DMS53 (cell line): ENCODE measurements around the gene KDM8.
"Not testable (repeated sequence)": the region's sequence is repeated elsewhere in the genome, so short reads cannot be mapped to it uniquely, and the experiment has no call there.

Experiments
- DNase-seq: peaks from one replicate; lab custom pipeline; 2025; lab: John Stamatoyannopoulos, UW

KDM8 gene

DNA sequence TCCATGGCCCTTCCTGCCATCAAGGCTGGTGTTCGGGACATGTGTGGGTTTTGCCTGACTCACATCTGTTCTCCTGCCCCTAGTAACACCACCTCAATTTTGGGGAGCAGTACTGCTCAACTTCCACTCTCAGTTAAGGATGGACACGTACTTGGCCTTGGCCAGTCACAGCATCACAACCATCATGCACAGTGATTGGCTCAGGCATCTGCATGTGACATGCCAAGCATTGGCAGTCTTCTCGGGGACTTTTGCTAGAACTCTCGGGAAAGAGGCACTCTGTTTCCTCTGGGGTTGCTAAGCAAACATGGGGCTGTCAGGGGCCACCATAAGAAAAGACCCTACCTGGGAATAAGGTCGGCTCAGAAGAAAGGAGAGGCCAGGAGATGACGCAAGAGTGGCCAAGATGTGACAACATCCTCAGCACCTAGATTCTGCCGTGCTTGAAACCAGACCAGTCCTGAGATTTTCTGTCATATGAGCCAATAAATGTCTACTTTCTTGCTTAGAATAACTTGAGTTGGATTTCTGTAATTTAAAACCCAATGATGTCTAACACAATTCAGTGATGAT, 11.9 kb upstream of the KDM8 start:
- DNase-seq: no peak

GRCh38 chr16:27193300-27193990, 9.9 kb upstream of the KDM8 start:
- DNase-seq: no peak

GRCh38 chr16:27195076-27195741, 8.1 kb upstream of the KDM8 start:
- DNase-seq: no peak

GRCh38 chr16:27195941-27196595, 7.3 kb upstream of the KDM8 start:
- DNase-seq: no peak

- DNase-seq: no peak
These were observed 6.3 kb upstream of the KDM8 start for GRCh38 chr16:27197004-27197403.

DNA sequence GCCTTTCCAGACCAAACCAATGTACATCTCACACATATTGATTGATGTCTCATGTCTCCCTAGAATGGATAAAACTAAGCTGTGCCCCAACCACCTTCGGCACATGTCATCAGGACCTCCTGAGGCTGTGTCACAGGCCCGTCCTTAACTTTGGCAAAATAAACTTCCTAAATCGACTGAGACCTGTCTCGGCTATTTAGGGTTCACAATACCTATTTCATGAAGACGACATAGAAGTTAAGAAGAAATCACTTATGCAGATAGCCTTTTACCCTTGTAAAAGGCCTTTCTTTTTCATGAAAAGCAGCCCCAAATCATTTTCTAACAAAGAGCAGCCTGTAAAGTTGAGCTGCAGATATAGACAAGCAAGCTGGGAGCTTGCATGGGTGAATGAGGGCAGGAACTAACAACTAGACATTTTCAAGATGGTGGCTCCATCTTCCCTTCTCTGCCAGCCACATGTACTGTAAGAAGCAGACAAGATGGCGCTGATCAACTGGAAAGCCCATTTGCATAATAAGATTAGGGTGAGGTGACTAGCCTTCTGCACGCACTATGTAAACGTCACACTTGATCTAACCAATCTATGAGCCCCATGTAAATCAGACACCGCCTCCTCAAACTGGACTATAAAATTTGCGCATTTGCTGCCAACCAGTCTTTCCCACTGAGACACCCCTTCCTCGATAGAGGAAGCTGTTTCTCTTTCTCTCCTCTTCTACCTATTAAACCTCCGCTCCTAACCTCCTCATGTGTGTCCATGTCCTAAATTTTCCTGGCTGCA, 4.7 kb upstream of the KDM8 start:
- DNase-seq: peak; percentile 15

DNA sequence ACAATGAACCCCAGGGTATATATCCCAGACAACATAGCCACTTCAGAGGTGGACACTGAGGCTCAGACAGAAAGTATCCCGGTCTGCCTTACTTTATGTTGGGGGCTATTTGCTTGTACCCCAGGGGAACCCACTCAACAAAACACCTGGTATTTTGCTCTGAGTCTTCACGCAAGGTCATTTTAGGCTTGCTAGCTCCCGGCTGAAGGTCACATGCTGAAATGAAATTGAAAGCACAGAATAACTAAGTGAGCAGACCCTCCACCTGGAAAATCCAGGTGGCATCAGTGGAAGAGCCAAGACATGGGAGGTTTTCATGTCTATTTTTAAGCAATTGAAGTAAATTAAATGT, 4.1 kb upstream of the KDM8 start:
- no peak for DNase-seq

DNA sequence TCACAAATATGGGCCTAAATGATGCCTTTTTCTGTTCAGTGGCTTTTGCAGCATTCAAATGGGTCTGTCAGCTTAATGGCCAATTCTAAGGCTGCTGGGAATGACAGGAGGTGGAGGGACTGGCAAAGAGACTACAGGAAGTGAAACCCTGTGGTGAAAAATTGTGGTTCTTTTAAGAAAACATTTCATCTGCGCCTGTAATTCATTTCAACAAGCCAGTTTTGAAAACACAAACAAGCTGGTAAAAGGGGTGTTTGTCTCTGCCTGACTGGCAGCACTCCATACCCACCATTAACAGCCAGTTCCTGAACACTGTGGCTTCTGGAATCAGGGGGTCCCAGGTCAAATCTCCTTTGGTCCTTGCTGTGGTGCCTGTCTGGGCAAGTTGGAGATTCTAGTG, 3.6 kb upstream of the KDM8 start:
- no peak for DNase-seq

DNA sequence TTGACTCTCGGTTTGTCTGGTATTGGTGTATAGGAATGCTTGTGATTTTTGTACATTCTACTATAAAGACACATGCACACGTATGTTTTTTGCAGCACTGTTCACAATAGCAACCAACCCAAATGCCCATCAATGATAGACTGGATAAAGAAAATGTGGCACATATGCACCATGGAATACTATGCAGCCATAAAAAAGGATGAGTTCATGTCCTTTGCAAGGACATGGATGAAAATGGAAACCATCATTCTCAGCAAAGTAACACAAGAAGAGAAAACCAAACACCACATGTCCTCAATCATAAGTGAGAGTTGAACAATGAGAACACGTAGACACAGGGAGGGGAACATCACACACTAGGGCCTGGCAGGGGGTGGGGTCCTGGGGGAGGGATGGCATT, 2.4 kb upstream of the KDM8 start:
- DNase-seq: not testable (repeated sequence)

DNA sequence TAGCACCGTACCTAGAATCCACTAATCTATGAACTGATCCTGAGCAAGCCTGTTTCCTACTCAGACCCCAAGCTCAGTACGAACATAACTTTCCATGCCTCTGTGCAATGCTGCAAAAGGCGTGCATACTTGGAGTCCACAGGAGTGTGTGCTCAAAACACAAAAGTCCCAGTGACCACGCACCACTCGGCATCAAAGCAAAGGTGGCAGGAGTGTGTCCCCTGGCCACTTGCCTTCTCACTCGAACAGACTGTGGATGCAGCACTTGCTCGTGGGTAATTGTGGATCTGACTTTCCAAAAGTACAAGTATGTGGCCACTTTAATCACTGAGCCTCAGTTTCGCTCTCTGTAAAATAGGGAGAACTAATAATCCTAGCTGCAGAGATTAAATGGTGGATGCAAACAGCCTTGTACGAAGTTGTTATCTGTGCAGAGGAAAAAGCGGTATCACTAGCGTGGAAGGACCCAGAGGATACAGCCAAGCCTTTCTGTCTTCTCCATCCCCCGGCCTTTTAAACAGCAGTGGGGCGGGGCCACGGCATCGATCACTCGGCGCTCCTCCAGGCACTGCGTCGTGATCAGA, 311 bp upstream of the KDM8 start:
- DNase-seq: peak; percentile 94

- DNase-seq: no peak
These were observed 1.1 kb downstream of the KDM8 start for GRCh38 chr16:27204312-27204915.

GRCh38 chr16:27205423-27206065, 2.2 kb downstream of the KDM8 start:
- no peak for DNase-seq

GRCh38 chr16:27207121-27207520, 3.8 kb downstream of the KDM8 start:
- DNase-seq: not testable (repeated sequence)

- DNase-seq: no peak
These were observed 4.9 kb downstream of the KDM8 start for GRCh38 chr16:27208081-27208680.

GRCh38 chr16:27208796-27209195, 5.5 kb downstream of the KDM8 start:
- no peak for DNase-seq

DNA sequence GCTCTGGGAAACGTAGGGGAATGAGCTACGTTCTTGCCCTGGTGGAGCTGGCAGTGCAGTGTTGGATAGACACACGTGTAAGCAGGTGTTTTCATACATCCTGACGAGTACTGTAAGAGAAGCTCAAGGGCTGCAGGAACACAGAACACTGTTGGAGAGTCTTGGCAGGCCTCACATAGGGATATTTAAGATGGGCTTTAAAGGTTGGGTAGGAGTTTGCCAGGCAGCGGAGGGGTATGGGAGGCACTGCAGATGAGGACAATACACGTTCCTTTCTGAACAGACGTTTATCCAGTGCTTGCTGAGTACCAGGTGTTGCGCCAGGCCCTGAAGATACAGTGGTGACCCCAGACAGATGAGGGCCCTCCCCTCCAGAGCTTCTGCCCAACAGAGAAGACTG, 6.3 kb downstream of the KDM8 start:
- no peak for DNase-seq

DNA sequence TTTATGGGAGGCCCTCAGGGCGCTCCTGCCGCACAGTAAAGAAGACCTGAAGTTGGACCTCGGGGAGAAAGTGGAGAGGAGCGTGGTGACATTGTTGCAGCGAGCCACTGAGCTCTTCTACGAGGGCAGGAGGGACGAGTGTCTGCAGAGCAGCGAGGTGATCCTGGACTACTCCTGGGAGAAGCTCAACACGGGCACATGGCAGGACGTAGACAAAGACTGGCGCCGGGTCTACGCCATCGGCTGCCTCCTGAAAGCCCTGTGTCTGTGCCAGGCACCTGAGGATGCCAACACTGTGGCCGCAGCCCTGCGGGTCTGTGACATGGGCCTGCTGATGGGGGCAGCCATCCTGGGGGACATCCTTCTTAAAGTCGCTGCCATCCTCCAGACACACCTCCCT, 6.8 kb downstream of the KDM8 start:
- no peak for DNase-seq

DNA sequence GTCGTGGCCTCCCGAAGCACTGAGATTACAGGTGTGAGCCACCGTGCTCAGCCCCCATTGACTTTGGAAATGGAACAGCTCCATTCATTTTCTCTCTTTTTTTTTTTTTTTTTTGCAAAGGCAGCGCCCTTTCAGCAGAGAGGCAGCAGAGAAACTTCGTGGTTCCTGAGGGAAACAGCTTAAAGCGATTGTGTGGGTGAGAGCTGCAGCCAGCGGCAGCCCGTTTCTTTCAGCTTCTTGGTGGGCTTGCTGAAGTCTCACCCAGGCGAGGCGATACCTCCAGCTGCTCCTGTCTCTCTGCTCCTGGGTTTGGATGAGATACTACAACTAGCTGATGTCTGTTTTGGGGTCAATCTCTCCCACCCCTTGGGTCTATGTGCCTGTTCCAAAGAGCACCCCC, 7.7 kb downstream of the KDM8 start:
- no peak for DNase-seq

- peak; percentile 3 for DNase-seq
These were observed 11.0 kb downstream of the KDM8 start for GRCh38 chr16:27214084-27214961.

DNA sequence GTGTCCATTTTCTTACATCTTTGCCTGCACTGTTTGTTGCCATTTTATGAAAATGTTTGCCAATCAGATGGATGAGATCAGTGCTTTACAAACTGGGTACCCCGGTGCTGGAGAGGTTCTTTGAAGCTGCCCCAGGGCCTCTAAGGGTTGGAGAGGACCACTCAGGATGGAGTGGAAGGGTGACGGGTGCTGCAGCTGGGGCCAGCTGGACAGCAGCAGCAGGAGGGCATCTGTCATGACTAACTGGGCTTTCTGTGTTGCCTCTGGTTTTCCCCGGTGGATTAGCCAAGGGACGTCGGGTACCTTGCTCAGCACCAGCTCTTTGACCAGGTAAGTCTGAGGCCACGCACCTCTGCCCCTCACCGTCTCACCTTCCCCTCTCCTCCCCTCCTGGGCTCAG, 12.3 kb downstream of the KDM8 start:
- no peak for DNase-seq
